Caco-2 (cell line): ENCODE data around the gene PLPPR3. TPM values are rescaled to one million over a fixed set of nuclear protein-coding genes. Genes with fewer than 3 reads are reported as not detected.

Source experiments
- BruUV-seq: library from RNA; stranded (reverse); fragments of 400-500 nt; replicated peaks from 2 replicates; lab custom pipeline; 2021; lab: Mats Ljungman, UMichigan
- CTCF ChIA-PET: fragments of 300-600 bp; sonication (Branson Sonifier 250); formaldehyde crosslinking; loops from one replicate; lab custom pipeline; 2022; ENCODE audit warnings: antibody characterized with exemption; lab: Charles Lee
- POLR2A ChIA-PET: fragments of 300-600 bp; sonication (Branson Sonifier 250); formaldehyde crosslinking; loops from one replicate; lab custom pipeline; 2022; ENCODE audit warnings: antibody characterized with exemption; lab: Charles Lee
- DNase-seq, 2 experiments: peaks; one replicate each; pipeline versions ENCODE4 v3.0.0 to v3.0.0-alpha.2; 2020 to 2022
- H3K27me3 ChIP-seq: replicated peaks from 2 replicates; pipeline ENCODE4 v1.6.0; 2011; ENCODE audit warnings: low read length; ENCODE audit not compliant: control insufficient read depth, insufficient read depth
- H3K36me3 ChIP-seq: 2 replicates; pipeline ENCODE4 v1.5.1; 2011; ENCODE audit warnings: low read length; ENCODE audit not compliant: control insufficient read depth, insufficient read depth
- H3K4me1 ChIP-seq: fragments of 250-450 bp; sonication (Bioruptor Pico); 2 replicates; pipeline ENCODE4 v1.5.1; 2020; ENCODE audit warnings: mild to moderate bottlenecking
- H3K4me3 ChIP-seq: 2 replicates; pipeline ENCODE4 v1.5.1; 2011; ENCODE audit warnings: low read depth, mild to moderate bottlenecking, control low read depth, low read length
- H3K9me3 ChIP-seq: fragments of 250-450 bp; sonication (Bioruptor Pico); 2 replicates; pipeline ENCODE4 v1.5.1; 2020; ENCODE audit warnings: mild to moderate bottlenecking, moderate library complexity
- H3K27ac Mint-ChIP-seq: one replicate; pipeline ENCODE4 v1.8.0; 2022; ENCODE audit warnings: mixed read lengths; ENCODE audit not compliant: unreplicated experiment
- H3K27me3 Mint-ChIP-seq: one replicate; pipeline ENCODE4 v1.8.0; 2022; ENCODE audit warnings: mixed read lengths; ENCODE audit not compliant: insufficient read depth, unreplicated experiment
- H3K36me3 Mint-ChIP-seq: one replicate; pipeline ENCODE4 v1.8.0; 2022; ENCODE audit warnings: mild to moderate bottlenecking, mixed read lengths; ENCODE audit not compliant: insufficient read depth, unreplicated experiment
- H3K4me1 Mint-ChIP-seq: one replicate; pipeline ENCODE4 v1.8.0; 2022; ENCODE audit warnings: low read depth, mixed read lengths; ENCODE audit not compliant: unreplicated experiment
- H3K4me3 Mint-ChIP-seq: one replicate; pipeline ENCODE4 v1.8.0; 2022; ENCODE audit warnings: mild to moderate bottlenecking, moderate library complexity, mixed read lengths; ENCODE audit not compliant: unreplicated experiment
- H3K9me3 Mint-ChIP-seq: one replicate; pipeline ENCODE4 v1.8.0; 2022; ENCODE audit warnings: mixed read lengths; ENCODE audit not compliant: unreplicated experiment
- CTCF ChIP-seq, 2 experiments: fragments of 200-600 bp in 1 of 2; IDR thresholded peaks; 1 replicate in 1 of 2; 2 replicates in 1 of 2; pipeline versions ENCODE4 v1.5.1 to v1.8.0; 2011 to 2022; ENCODE audit warnings: antibody characterized with exemption in 1 of 2, control low read depth in 1 of 2, inconsistent platforms in 1 of 2, low read depth in 1 of 2, low read length in 1 of 2, mild to moderate bottlenecking in 1 of 2, moderate library complexity in 1 of 2; ENCODE audit not compliant: insufficient read depth in 1 of 2, severe bottlenecking in 1 of 2, unreplicated experiment in 1 of 2
- intact Hi-C: fragments of 100-400 bp; cut with micrococcal nuclease; formaldehyde crosslinking; loops from one replicate; pipeline ENCODE4 v1.10.0; 2022; ENCODE audit not compliant: unreplicated experiment
- total RNA-seq: library from RNA; stranded (reverse); gene quantifications from 2 replicates; pipeline ENCODE4 v1.2.3, GENCODE V29; 2022

Gene PLPPR3
- total RNA-seq, 1 experiment from 2014 or later: 7.1 TPM

GRCh38 chr19:788983-789700 is 32.6 kb downstream of the PLPPR3 start:
- no peak overlapping the region for H3K4me3 ChIP-seq

DNA sequence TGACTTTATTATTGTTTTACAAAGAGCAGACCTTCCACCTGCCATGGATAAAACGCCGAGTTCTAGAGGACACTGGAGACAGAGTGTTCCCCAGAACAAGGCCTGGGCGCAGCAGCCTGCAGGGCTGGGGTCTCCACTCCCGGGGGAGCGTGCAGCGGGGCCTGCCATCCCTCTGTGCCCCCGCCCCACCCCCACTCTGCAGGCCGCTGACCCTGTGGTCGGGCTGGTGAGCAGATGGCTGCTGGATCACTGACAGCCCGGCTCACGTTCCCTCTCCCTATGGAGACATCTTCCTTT is 33.1 kb downstream of the PLPPR3 start:
- CTCF ChIA-PET: no interaction called here
- H3K27me3 ChIP-seq: no peaks in the 10 kb centered on the region
- BruUV-seq: no TSS peak
- POLR2A ChIA-PET: no interaction called here
- no peak overlapping the region for H3K4me3 ChIP-seq
- no peaks in the 10 kb centered on the region for H3K27me3 Mint-ChIP-seq
- H3K9me3 Mint-ChIP-seq: no peaks in the 10 kb centered on the region
- TF ChIP-seq CTCF (IDR thresholded peaks at IDR 0.05; ENCODE audit: insufficient read depth in 1 of 2, low read depth in 1 of 2, low read length in 1 of 2, severe bottlenecking in 1 of 2, unreplicated experiment in 1 of 2): no peak
- no peak overlapping the region for H3K4me3 Mint-ChIP-seq
- intact Hi-C loops: no loop called here
- no peak for DNase-seq
- peaks cover 5% of the 10 kb centered on the region; the same call in 1 of the 2 replicates for H3K4me1 ChIP-seq
- peak overlapping the region; percentile 71 for H3K27ac Mint-ChIP-seq
- peaks cover 12% of the 10 kb centered on the region for H3K4me1 Mint-ChIP-seq
- H3K36me3 Mint-ChIP-seq: peaks cover 88% of the 10 kb centered on the region
- no peaks in the 10 kb centered on the region for H3K9me3 ChIP-seq
- H3K36me3 ChIP-seq: no peaks in the 10 kb centered on the region; the same call in 1 of the 2 replicates

More at GRCh38 chr19:788983-789700, 32.6 kb downstream of the PLPPR3 start:
- ChIA-PET POLR2A (no interaction called here), CTCF (no interaction called here)
- H3K36me3 Mint-ChIP-seq: peaks cover 88% of the 10 kb centered on the region
- no peak overlapping the region for H3K4me3 Mint-ChIP-seq
- BruUV-seq: no TSS peak
- H3K4me1 ChIP-seq: peaks cover 5% of the 10 kb centered on the region; the same call in 1 of the 2 replicates
- no peak for TF ChIP-seq CTCF (IDR thresholded peaks at IDR 0.05; ENCODE audit: insufficient read depth in 1 of 2, low read depth in 1 of 2, low read length in 1 of 2, severe bottlenecking in 1 of 2, unreplicated experiment in 1 of 2)
- no peaks in the 10 kb centered on the region for H3K9me3 ChIP-seq
- no peaks in the 10 kb centered on the region for H3K27me3 ChIP-seq
- no peaks in the 10 kb centered on the region for H3K9me3 Mint-ChIP-seq
- H3K36me3 ChIP-seq: no peaks in the 10 kb centered on the region; the same call in 1 of the 2 replicates
- peak overlapping the region; percentile 71 for H3K27ac Mint-ChIP-seq
- peaks cover 12% of the 10 kb centered on the region for H3K4me1 Mint-ChIP-seq
- H3K27me3 Mint-ChIP-seq: no peaks in the 10 kb centered on the region
- DNase-seq: no peak
- intact Hi-C loops: no loop called here

DNA sequence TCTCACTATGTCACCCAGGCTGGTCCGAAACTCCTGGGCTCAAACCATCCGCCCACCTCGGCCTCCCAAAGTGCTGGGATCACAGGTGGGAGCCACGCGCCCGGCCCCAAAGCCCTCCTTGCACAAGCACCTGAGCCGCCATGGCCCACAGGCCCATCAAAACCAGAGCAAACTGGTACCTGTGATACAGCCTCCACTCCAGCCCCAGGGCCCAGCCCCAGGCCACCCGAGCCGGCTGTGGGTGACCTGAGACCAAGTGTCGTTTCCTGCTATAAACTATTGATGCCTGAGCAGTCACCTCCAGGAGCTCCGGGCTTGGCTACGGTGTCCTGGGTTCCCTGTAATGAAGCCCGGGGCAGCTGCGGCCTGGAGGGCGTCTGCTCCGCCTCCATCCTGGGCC is 34.2 kb downstream of the PLPPR3 start:
- Mint-ChIP-seq H3K4me1 (peaks cover 12% of the 10 kb centered on the region), H3K27ac (no peak overlapping the region)

More for the DNA sequence above, 34.2 kb downstream of the PLPPR3 start:
- no TSS peak for BruUV-seq
- DNase-seq: no peak
- ChIA-PET CTCF (no interaction called here), POLR2A (no interaction called here)
- Mint-ChIP-seq H3K4me3 (no peak overlapping the region), H3K36me3 (peaks cover 88% of the 10 kb centered on the region), H3K9me3 (no peaks in the 10 kb centered on the region), H3K27me3 (no peaks in the 10 kb centered on the region)
- Histone ChIP-seq H3K27me3 (no peaks in the 10 kb centered on the region), H3K4me1 (peaks cover 5% of the 10 kb centered on the region; the same call in 1 of the 2 replicates), H3K36me3 (no peaks in the 10 kb centered on the region; the same call in 1 of the 2 replicates), H3K4me3 (no peak overlapping the region), H3K9me3 (no peaks in the 10 kb centered on the region)
- TF ChIP-seq CTCF (IDR thresholded peaks at IDR 0.05; ENCODE audit: insufficient read depth in 1 of 2, low read depth in 1 of 2, low read length in 1 of 2, severe bottlenecking in 1 of 2, unreplicated experiment in 1 of 2): no peak
- intact Hi-C loops: no loop called here
